Measurements from ENCODE around the gene BUB1B.
A peak's percentile ranks its signal among the peaks of the same experiment; 100 is the strongest.
"Not testable (repeated sequence)": the region's sequence is repeated elsewhere in the genome, so short reads cannot be mapped to it uniquely, and the experiment has no call there.

The BUB1B gene

DNA sequence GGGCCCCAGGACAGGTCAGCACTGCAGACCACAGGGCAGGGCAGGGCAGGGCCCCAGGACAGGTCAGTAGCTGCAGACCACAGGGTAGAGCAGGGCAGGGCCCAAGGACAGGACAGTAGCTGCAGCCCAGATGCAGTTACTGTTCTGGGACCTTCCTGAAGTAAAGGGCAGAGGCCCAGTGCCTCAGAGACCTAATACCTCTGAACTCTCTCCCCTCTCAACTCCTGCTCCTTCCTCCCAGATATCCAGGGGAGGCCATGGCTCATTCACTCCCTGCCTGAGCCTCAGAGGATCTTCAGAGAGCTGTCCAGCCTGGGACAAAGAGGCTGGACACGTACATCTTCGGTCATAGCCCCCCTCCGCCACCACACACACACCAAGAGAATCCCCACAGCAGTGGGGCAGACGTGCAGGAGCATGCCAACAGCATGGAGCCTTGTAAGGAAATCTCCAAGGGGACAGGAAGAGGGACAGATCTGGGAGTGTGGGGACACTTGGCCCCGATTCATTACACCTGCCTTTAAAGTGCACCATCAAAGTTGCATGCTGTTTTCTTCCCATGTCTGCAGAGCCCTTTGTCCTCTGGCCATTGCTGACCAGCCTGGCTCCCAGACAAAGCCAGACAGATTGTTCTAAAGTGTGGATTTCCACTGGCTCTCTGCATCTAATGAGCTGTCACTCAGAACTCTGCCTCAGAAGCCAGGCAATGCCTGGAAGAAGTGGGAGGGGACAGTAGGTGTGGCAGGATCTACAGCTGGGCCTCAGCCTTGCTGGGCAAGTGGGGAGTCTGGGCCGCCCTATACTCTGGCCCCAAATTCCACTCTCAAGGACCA, 24.2 kb upstream of the BUB1B start:
- no peak for DNase-seq

DNA sequence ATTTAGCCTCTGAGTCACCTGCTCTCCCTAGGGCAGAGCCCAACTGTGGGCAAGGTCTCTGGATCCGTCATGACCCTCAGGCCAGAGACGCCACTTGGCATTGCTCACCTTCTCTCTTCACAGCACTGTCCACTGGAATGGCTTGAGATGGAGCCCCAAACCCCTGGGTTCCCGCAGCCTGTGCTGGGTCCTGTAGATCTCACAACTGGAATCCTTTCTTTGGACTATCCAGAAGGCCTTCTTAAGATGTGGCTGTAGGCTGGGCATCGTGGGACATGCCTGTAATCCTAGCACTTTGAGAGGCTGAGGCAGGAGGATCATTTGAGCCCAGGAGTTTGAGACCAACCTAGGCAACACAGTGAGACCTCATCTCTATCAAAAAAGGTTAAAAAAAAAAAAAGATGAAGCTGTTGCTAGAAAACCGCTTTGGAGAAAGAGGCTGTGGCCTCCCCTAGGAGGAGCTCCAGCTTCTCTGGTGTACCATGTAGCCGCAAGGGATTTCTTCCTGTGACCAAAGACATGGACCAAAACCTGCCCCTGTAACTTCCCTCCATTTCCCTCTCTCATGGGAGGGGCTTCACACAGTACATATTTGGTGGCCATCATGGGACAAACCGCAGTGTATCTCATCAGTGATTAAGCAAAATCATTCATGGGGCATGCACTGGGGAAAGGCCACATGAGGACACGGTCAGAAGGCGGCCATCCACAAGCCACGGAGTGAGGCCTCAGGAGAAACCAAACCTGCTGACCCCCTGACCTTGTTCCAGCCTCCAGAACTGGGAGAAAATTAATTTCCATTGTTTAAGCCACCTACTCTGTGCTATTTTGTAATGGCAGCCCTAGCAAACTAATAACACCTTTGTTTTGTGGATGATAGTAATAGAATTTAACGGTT, 23.3 kb upstream of the BUB1B start:
- no peak for DNase-seq

GRCh38 chr15:40138201-40138570, 22.7 kb upstream of the BUB1B start:
- not testable (repeated sequence) for DNase-seq

- DNase-seq = no peak
Measured at GRCh38 chr15:40142428-40142827, 18.4 kb upstream of the BUB1B start.

DNA sequence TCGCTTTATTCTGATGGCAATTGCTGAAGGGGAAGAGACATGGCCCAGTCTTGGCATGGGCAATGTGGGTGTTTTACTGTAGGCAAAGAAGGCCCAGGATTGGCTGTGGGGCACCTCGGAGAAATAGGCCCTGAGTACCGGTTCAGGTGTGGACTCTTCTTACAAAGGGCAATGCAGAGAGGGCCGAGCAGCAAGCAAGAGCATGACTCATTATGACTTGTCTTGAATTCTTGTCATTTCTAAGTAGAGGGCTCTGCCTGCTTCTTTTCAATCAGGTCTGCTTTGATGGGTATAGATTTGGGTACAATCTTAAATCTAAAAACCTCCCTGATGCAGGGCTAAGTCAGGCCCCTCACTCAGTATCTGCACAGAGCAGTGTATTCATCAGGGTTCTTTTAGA, 14.8 kb upstream of the BUB1B start:
- DNase-seq = no peak

GRCh38 chr15:40149339-40149738, 11.5 kb upstream of the BUB1B start:
- DNase-seq = no peak

DNA sequence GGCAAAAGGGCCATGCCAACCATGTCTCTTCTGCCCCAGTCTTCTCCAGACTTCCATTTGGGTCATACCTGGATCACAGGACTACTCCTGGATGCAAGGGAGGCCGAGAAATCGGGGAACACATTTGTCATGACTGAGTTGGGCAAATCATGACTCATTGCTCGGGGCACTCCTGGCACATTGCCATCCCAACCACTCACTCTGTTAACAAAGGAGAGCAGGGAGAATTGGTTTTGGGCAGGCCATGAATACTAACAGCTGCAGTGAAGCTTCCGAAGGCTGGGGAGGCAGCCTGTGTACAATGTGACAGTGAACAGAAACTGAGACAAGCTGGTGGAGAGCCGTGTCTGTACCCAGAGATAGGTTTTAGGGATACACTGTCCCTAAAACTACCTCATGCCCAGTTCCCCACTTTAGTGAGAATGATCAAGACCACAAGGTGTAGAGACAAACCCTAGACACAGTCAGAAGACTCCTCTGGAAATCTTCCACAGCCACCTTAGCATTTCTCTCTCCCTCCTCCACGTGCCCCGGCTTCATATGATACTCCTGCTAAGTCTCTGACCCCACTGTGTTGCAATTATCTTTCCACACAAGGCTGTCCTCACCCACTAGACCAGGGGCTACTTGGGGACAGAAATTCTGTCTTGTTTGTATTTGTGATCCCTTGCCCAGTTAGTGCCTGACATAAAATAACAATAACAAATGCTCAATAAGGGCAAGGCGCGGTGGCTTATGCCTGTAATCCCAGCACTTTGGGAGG, 10.5 kb upstream of the BUB1B start:
- DNase-seq = peak; percentile 12

- DNase-seq = no peak
Measured at GRCh38 chr15:40151499-40151898, 9.4 kb upstream of the BUB1B start.

- no peak for DNase-seq
Measured at GRCh38 chr15:40151991-40152390, 8.9 kb upstream of the BUB1B start.

- DNase-seq = not testable (repeated sequence)
Measured at GRCh38 chr15:40154821-40155220, 6.0 kb upstream of the BUB1B start.

GRCh38 chr15:40155270-40155910, 5.5 kb upstream of the BUB1B start:
- no peak for DNase-seq

GRCh38 chr15:40157778-40158447, 3.0 kb upstream of the BUB1B start:
- no peak for DNase-seq

DNA sequence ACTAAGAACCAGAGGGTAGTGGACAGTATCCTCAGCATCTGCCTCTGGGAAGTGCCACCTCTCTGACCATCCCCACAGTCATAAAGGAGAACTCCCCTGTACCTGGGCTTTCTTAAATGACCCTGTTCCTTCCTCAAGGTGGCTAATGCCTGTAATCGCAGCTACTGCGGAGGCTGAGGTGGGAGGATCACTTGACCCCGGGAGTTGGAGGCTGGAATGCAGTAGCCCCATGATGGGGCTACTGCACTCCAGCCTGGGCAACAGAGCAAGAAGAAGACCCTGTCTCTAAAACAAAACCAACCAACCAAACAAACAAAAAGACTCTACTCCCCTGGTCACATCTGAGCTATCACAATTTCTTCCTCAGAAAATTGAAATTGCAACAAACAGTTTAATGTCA, 848 bp upstream of the BUB1B start:
- DNase-seq = no peak

GRCh38 chr15:40161693-40162391, 973 bp downstream of the BUB1B start:
- DNase-seq = no peak

DNA sequence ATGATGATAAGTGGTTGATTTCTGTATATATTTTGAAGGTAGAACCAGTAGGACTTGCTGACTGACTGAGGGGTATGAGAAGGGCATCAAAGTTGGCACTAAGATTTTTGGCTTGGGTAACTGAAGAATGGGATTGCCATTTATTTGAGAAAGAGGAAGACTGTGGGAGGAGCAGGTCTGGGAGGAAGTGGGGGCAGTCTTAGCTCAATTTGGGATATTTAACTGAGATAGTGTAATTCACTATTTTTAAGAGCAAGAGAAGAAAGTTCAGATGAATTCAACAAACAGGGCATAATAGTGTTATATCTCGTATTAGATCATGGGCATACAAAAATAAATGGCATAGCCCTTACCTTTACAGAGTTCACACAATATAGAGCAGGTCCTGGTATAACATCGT, 1.7 kb downstream of the BUB1B start:
- no peak for DNase-seq

DNA sequence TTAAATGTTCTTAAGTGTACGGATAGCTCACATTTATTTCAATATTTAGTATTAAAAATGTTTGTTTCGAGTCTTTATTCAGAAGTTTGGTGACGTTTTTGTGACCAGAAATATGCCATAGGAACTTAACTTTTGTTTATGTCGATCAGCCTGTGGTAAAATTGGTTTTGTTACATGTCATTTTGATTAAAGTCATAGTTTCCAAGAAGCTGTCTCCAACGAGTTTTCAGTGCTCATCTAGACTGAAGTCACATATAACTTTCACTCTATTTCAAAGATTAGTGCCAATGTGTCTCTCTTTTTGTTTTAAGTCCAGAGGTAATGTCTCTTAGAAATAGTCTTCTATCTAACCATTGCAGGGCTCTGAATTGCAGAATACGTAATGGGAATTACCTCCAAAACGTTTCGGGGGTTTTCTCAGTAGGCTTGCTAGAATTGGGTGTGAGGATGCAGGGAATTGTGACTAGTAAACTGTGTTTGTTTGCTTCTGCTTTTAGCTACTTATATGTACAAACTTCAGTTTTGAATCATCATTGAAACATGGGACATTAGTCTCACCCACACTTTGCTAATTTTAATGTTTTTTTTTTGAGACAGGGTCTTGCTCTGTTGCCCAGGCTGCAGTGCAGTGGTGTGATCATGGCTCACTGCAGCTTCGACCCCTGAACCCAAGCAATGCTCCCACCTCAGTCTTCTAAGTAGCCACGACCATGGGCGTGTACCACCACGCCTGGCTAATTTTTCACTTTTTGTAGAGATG, 3.0 kb downstream of the BUB1B start:
- no peak for DNase-seq

DNA sequence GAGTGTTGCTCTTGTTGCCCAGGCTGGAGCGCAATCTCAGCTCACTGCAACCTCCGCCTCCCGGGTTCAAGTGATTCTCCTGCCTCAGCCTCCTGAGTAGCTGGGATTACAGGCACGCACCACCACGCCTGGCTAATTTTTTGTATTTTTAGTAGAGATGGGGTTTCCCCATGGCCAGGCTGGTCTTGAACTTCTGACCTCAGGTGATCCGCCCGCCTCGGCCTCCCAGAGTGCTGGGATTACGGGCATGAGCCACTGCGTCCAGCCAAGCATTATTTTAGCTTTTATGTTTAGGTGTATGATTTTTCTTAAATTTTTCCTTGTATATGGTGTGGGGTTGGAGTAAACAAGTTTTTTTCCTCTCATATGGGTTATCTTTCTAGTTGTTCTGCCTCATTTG, 6.5 kb downstream of the BUB1B start:
- not testable (repeated sequence) for DNase-seq

- no peak for DNase-seq
Measured at GRCh38 chr15:40175160-40175559, 14.3 kb downstream of the BUB1B start.

- no peak for DNase-seq
Measured at GRCh38 chr15:40182358-40183029, 21.6 kb downstream of the BUB1B start.
